ENCODE data around the gene SH2D1B. TPM values are rescaled to one million over a fixed set of nuclear protein-coding genes. Genes with fewer than 3 reads are reported as not detected.

SH2D1B gene
- total and polyA plus RNA-seq, 9 of the 15 experiments (the other 6 are each of a cell fraction or from before 2014, with no cell fraction given), result 5.6 to 19.6 (median 9.7) TPM

DNA sequence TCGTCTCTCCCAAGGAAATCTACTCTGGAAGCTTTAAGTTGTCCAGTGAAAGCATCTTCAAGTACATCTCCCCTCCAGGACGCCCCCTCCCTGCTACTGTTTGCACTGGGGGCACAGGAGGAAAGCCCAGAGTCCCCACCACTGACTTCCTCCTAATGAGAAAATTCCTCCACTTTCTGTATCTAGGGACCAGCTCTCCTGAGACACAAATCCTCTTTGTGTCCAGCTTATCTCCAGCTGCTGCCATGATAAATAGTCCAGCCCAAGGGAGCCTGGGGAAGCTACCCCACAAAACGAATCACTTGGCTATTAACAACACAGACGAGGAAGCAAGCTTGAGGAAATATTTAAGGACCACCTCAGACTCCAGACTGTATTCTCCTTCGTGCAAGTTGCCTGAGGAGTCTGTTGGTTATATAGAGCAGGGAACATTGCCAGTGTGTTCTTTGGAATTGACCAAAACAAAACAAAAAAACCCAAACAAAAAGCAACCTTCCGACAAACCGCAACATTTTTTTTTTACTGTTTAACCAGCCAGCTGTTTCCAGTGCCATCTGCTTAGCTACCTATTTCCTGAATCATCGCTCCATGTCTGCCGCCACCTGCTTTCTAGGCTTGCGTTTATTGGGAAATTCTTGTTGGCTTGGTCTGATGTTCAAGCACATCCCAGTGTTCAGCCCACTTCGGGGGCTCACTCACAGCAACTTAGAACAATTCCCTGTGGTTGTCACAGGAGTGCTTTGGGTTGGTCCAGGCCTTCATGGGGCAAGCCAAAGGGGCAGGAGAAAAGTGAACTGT lies 22.7 kb downstream of the SH2D1B start:
- Histone ChIP-seq H3K36me3 (ENCODE audit: control insufficient read depth, insufficient read depth, low read length) (no peaks in the 10 kb centered on the region; the same call in 2 of the 3 replicates), H3K4me1 (replicated peaks in 1 of 2; ENCODE audit: control insufficient read depth in 2 of 2, insufficient read depth in 2 of 2, low read length in 2 of 2) (peaks cover 62 to 76% of the 10 kb centered on the region in 2 experiments), H3K79me2 (ENCODE audit: control insufficient read depth, insufficient read depth, low read length) (peaks cover 12% of the 10 kb centered on the region; the same call in 2 of the 3 replicates), H3K4me3 (no peak overlapping the region), H3K4me2 (ENCODE audit: insufficient read depth, low read length) (peak overlapping the region; percentile 48), H3K27ac (ENCODE audit: extremely low read depth, low read depth, low read length) (peak overlapping the region; percentile 55), H2AFZ (ENCODE audit: low read depth, low read length) (peak overlapping the region; percentile 52), H4K20me1 (replicated peaks; ENCODE audit: control insufficient read depth, insufficient read depth, low read length) (no peaks in the 10 kb centered on the region), H3K9me1 (ENCODE audit: control insufficient read depth, insufficient read depth, low read length) (peaks cover 7% of the 10 kb centered on the region), H3K9me3 (replicated peaks; ENCODE audit: control insufficient read depth, insufficient read depth, low read depth, low read length) (no peaks in the 10 kb centered on the region), H3K27me3 (ENCODE audit: control insufficient read depth in 2 of 2, insufficient read depth in 2 of 2, low read length in 2 of 2) (no peaks in the 10 kb centered on the region), H3K9ac (ENCODE audit: insufficient read depth in 1 of 2, low read depth in 2 of 2, low read length in 2 of 2) (peak overlapping the region; percentile 26 to 46; a peak in 3 of 4 replicates)
- no peak for FAIRE-seq
- WGBS (ENCODE audit: insufficient coverage, low coverage, missing lambda C conversion rate), result 42% methylated on average over 11 of the region's 11 CpGs
- intact Hi-C loops (cut with micrococcal nuclease) (no loop called here), in situ Hi-C loops (cut with MboI) (no loop called here)
- POLR2A ChIA-PET, result interaction anchor here (0.8 to 2.8 kb wide), 4 partner anchors 9 to 90 kb away, joined by 3 to 17 read pairs (median 6); no protein-coding TSS in a partner anchor
- peak; percentile 1 for ATAC-seq
- CTCF ChIA-PET (ENCODE audit: low intra/inter-chr PET ratio), result no interaction called here
- BruUV-seq (replicated peaks), result no TSS peak
- DNase-seq (ENCODE audit: extremely low read depth in 1 of 4, low spot score in 3 of 4), result peak in 2 of 4 experiments; percentile 41 to 59
- TF ChIP-seq MEIS2 (IDR thresholded peaks at IDR 0.05; ENCODE audit: partially characterized antibody) (peak; percentile 66), HDAC8 (tag; IDR thresholded peaks at IDR 0.05) (no peak), NCOA4 (IDR thresholded peaks at IDR 0.05; ENCODE audit: partially characterized antibody) (no peak), ZNF57 (CRISPR knock-in tag; IDR thresholded peaks at IDR 0.05) (no peak), PHF8 (IDR thresholded peaks at IDR 0.05; ENCODE audit: borderline replicate concordance, low read length) (no peak), CTBP1 (IDR thresholded peaks at IDR 0.05; ENCODE audit: borderline replicate concordance) (peak; percentile 38; the same call in 1 of the 2 replicates), ZNF589 (CRISPR knock-in tag; IDR thresholded peaks at IDR 0.05; ENCODE audit: low read depth) (0 out of 2 replicates have a peak, but pooled peaks have one; percentile 25), SPI1 (IDR thresholded peaks at IDR 0.05; ENCODE audit: borderline replicate concordance, low read depth, low read length) (0 out of 2 replicates have a peak, but pooled peaks have one; percentile 9), ARID1B (IDR thresholded peaks at IDR 0.05) (no peak), RUNX1 (IDR thresholded peaks at IDR 0.05; ENCODE audit: low read depth) (no peak)
- TF ChIP-seq, protein P1, sequence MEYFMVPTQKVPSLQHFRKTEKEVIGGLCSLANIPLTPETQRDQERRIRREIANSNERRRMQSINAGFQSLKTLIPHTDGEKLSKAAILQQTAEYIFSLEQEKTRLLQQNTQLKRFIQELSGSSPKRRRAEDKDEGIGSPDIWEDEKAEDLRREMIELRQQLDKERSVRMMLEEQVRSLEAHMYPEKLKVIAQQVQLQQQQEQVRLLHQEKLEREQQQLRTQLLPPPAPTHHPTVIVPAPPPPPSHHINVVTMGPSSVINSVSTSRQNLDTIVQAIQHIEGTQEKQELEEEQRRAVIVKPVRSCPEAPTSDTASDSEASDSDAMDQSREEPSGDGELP (CRISPR knock-in tag; IDR thresholded peaks at IDR 0.05; ENCODE audit: borderline replicate concordance), result 0 out of 2 replicates have a peak, but pooled peaks have one; percentile 39
- TF ChIP-seq, protein P2, sequence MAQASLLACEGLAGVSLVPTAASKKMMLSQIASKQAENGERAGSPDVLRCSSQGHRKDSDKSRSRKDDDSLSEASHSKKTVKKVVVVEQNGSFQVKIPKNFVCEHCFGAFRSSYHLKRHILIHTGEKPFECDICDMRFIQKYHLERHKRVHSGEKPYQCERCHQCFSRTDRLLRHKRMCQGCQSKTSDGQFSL (CRISPR knock-in tag; IDR thresholded peaks at IDR 0.05), result no peak
- TF ChIP-seq, protein P2 (tag; IDR thresholded peaks at IDR 0.05), result no peak
- TF ChIP-seq, protein P3, sequence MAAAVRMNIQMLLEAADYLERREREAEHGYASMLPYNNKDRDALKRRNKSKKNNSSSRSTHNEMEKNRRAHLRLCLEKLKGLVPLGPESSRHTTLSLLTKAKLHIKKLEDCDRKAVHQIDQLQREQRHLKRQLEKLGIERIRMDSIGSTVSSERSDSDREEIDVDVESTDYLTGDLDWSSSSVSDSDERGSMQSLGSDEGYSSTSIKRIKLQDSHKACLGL (CRISPR knock-in tag; IDR thresholded peaks at IDR 0.05; ENCODE audit: borderline replicate concordance, poor library complexity, severe bottlenecking), result no peak
- TF ChIP-seq, protein P4, sequence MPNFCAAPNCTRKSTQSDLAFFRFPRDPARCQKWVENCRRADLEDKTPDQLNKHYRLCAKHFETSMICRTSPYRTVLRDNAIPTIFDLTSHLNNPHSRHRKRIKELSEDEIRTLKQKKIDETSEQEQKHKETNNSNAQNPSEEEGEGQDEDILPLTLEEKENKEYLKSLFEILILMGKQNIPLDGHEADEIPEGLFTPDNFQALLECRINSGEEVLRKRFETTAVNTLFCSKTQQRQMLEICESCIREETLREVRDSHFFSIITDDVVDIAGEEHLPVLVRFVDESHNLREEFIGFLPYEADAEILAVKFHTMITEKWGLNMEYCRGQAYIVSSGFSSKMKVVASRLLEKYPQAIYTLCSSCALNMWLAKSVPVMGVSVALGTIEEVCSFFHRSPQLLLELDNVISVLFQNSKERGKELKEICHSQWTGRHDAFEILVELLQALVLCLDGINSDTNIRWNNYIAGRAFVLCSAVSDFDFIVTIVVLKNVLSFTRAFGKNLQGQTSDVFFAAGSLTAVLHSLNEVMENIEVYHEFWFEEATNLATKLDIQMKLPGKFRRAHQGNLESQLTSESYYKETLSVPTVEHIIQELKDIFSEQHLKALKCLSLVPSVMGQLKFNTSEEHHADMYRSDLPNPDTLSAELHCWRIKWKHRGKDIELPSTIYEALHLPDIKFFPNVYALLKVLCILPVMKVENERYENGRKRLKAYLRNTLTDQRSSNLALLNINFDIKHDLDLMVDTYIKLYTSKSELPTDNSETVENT (CRISPR knock-in tag; IDR thresholded peaks at IDR 0.05), result no peak
